Measurements from ENCODE around the gene B3GNT7.

Gene B3GNT7

DNA sequence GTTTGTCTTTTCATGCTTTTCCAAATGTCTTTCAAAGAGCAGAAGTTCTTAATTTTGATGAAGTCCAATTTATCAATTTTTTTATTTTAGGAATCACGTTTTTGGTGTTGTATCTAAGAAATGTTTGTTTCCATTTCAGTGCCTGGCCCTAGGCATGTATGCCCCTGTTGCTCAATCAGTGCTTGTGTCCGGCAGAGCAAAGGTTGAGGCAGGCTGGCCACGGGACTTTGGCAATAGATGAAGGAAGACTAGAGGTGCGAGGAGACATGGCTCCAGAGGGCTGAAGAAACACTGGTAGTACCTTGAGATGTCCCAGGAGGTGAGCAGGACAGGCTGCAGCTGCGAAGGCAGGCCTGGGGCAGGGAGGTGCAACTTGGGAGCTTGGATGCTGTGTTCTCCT, 10.1 kb upstream of the B3GNT7 start:
- no peak overlapping the region for H3K4me3 ChIP-seq (ENCODE audit: low read depth, low read length)
- DNase-seq (ENCODE audit: low read depth): no peak

DNA sequence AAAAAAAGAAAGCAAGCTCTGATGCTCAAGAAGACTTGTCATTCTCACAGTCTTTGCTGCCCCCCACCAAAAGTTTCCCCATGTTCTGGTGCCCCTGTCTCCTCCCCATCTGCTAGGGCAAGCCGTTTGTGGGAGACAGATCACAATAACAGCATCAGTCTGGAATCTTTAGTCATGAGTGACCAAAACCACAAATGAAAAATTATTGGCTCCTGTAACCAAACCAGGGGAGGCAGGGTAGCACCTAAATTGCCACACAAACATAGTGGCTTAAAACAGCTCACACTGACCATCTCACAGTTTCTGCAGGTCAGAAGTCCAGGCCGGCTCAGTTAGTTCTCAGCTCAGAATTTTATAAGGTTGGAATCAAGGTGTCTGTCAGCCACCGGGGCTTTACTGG, 9.1 kb upstream of the B3GNT7 start:
- no peak overlapping the region for H3K4me3 ChIP-seq (ENCODE audit: low read depth, low read length)
- TF ChIP-seq, protein P1, sequence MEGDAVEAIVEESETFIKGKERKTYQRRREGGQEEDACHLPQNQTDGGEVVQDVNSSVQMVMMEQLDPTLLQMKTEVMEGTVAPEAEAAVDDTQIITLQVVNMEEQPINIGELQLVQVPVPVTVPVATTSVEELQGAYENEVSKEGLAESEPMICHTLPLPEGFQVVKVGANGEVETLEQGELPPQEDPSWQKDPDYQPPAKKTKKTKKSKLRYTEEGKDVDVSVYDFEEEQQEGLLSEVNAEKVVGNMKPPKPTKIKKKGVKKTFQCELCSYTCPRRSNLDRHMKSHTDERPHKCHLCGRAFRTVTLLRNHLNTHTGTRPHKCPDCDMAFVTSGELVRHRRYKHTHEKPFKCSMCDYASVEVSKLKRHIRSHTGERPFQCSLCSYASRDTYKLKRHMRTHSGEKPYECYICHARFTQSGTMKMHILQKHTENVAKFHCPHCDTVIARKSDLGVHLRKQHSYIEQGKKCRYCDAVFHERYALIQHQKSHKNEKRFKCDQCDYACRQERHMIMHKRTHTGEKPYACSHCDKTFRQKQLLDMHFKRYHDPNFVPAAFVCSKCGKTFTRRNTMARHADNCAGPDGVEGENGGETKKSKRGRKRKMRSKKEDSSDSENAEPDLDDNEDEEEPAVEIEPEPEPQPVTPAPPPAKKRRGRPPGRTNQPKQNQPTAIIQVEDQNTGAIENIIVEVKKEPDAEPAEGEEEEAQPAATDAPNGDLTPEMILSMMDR (IDR thresholded peaks at IDR 0.05; ENCODE audit: low read depth, low read length, missing control alignments): no peak
- no peak for DNase-seq (ENCODE audit: low read depth)

More for the DNA sequence above, 10.1 kb upstream of the B3GNT7 start:
- TF ChIP-seq, protein P1 (IDR thresholded peaks at IDR 0.05; ENCODE audit: low read depth, low read length, missing control alignments): no peak

DNA sequence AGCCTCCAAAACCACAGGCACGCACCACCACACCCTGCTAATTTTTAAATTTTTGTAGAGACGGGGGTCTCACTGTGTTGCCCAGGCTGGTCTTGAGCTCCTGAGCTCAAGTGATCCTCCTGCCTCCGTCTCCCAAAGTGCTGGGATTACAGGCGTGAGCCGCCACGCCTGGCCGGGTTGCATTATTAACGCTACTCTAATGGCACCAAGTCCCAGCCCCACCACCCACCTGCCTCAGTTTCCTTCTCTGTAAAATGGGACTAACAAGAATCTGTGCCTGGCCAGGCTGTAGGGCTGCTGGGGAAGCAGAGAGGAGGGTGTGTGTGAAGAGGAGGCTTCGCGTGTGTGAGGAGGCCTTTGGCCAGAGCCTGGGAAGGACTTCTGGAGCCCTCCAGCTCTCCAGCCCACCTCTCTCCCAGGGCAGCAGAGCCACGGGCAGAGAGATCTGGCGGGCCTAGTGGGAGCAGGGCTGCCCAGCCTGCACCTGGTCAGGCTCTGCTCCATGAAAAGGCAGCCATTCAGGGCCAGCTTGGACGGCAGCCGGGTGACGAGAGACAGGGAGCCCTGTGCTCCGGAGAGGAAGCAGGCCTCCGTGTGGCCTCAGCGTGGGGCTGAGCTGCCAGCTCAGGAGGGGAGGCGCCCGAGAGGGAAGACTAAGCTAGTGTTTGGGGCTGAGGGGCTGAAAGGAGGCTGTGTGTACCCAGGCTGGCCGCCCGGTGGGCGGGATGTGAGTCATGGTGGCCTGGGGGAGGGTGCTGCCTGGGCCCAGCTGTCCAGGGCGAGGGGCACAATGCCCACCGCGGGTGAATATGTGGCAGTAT, 7.4 kb upstream of the B3GNT7 start:
- TF ChIP-seq, protein P1 (IDR thresholded peaks at IDR 0.05; ENCODE audit: low read depth, low read length, missing control alignments): no peak
- H3K4me3 ChIP-seq (ENCODE audit: low read depth, low read length): no peak overlapping the region
- no peak for DNase-seq (ENCODE audit: low read depth)

DNA sequence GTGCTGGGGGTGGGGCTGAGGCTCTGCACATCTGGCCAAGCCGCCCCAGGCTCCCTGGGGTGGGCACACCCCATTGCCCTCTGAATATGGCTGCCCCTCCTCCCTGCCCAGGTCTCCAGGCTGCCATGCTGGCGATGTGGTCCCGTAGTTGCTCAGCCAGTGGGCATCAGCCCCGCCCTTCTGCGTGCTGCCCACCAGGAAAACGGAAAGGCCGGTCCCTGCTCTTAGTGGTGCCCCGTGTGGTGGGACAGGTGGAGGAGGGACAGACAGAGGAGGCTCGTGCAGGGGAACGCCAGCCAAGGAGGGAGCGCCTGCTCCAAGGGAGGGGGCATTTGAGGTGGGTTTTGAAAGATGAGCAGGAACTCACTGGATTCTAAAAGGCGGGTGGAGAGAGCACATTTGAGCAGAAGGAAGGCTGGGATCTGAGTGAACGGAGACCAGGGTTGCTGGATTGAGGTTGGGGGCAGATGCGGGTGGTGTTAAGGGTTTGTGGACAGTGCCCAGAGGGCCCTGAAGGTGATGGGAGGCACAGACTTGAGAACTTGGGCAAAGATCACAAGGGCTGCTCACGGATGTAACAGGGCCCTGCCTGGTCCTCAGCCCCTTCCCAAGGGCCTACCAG, 6.7 kb upstream of the B3GNT7 start:
- DNase-seq (ENCODE audit: low read depth): no peak
- TF ChIP-seq, protein P1 (IDR thresholded peaks at IDR 0.05; ENCODE audit: low read depth, low read length, missing control alignments): no peak
- no peak overlapping the region for H3K4me3 ChIP-seq (ENCODE audit: low read depth, low read length)

DNA sequence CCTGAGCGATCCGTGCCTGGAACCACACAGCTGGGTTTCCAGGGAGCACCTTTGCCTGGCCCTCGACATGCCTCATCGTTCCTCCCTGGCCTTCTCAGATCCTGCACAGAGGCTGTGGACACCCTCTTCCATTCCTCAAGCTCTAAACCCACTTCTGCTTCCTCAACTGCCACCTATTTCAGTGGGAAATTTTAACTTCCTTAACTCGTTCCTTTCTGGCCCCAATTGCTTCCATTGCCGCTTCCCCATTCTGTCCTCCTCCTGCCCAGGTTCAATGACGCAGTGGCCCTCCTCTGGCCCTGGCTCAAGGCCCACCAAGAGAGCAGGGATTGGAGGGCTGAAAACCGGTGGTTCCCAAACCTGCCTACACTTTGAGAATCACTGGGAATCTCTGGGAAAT, 4.8 kb upstream of the B3GNT7 start:
- no peak for DNase-seq (ENCODE audit: low read depth)
- TF ChIP-seq, protein P1 (IDR thresholded peaks at IDR 0.05; ENCODE audit: low read depth, low read length, missing control alignments): no peak
- H3K4me3 ChIP-seq (ENCODE audit: low read depth, low read length): no peak overlapping the region

DNA sequence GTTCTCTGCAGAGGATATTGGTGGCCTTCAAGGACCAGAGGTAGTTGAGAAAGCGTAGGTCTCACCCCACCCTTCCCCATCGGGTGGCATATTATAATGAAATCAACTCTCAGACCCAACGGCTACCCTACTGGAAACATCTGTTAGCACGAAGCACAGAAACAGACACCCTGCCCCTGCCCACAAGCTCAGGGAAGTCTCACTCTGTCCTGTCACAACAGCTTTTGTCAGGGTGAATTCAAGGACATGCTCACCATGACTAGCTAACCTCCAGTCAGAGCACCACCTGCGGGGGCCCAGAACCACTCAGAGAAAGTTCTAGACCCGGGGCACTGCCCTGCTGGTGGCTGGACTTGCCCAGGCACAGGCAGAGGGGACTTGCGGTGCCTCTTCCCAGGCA, 3.5 kb upstream of the B3GNT7 start:
- TF ChIP-seq, protein P1 (IDR thresholded peaks at IDR 0.05; ENCODE audit: low read depth, low read length, missing control alignments): no peak
- DNase-seq (ENCODE audit: low read depth): no peak
- H3K4me3 ChIP-seq (ENCODE audit: low read depth, low read length): no peak overlapping the region

Measured in GM12864 (cell line).